ENCODE data around the gene SLC24A3. TPM values are rescaled to one million over a fixed set of nuclear protein-coding genes. Genes with fewer than 3 reads are reported as not detected.

SLC24A3 gene
- total RNA-seq, 4 donors from 2014 or later = 4.2 to 6.4 (median 5.6) TPM

- Histone ChIP-seq H3K27ac (no peak overlapping the region), H3K9me3 (peaks cover 8% of the 10 kb centered on the region), H3K4me1 (no peaks in the 10 kb centered on the region), H3K27me3 (no peaks in the 10 kb centered on the region), H3K4me3 (no peak overlapping the region), H3K36me3 (no peaks in the 10 kb centered on the region)
- DNase-seq (ENCODE audit: low spot score in 2 of 2) = no peak
- whole genome bisulfite sequencing = 91% methylated on average over 3 of the region's 3 CpGs
- no peak for TF ChIP-seq POLR2A (IDR thresholded peaks at IDR 0.05)
- TF ChIP-seq, protein P1, sequence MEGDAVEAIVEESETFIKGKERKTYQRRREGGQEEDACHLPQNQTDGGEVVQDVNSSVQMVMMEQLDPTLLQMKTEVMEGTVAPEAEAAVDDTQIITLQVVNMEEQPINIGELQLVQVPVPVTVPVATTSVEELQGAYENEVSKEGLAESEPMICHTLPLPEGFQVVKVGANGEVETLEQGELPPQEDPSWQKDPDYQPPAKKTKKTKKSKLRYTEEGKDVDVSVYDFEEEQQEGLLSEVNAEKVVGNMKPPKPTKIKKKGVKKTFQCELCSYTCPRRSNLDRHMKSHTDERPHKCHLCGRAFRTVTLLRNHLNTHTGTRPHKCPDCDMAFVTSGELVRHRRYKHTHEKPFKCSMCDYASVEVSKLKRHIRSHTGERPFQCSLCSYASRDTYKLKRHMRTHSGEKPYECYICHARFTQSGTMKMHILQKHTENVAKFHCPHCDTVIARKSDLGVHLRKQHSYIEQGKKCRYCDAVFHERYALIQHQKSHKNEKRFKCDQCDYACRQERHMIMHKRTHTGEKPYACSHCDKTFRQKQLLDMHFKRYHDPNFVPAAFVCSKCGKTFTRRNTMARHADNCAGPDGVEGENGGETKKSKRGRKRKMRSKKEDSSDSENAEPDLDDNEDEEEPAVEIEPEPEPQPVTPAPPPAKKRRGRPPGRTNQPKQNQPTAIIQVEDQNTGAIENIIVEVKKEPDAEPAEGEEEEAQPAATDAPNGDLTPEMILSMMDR (IDR thresholded peaks at IDR 0.05) = no peak
- TF ChIP-seq POLR2AphosphoS5 (IDR thresholded peaks at IDR 0.05) = no peak
- TF ChIP-seq EP300 (IDR thresholded peaks at IDR 0.05) = no peak
These were observed 90.3 kb downstream of the SLC24A3 start for GRCh38 chr20:19302714-19303113.

DNA sequence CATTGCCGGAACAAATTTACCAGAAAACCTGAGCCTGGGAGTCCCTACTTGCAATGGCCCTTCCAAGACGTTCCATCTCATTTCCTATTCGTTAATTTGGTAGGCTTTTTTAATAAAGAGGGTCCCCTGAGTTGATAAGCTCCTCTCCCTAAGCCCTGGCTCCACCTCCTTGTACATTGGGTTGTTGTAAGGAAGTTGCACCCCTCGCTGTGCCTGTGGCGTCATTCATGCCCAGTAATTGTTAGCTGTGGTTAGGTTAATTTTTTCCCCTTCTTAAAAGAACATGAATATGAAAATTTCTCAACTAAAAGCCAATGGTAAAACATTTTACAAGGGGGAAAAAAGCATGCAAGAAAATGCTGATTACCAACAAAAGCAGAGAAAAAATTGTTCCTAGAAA is 91.9 kb downstream of the SLC24A3 start:
- TF ChIP-seq EP300 (IDR thresholded peaks at IDR 0.05) (no peak), POLR2AphosphoS5 (IDR thresholded peaks at IDR 0.05) (no peak), POLR2A (IDR thresholded peaks at IDR 0.05) (no peak)
- TF ChIP-seq, protein P1 (IDR thresholded peaks at IDR 0.05) = no peak
- 78% methylated on average over 5 of the region's 5 CpGs for WGBS
- no peak for DNase-seq (ENCODE audit: low spot score in 2 of 2)

DNA sequence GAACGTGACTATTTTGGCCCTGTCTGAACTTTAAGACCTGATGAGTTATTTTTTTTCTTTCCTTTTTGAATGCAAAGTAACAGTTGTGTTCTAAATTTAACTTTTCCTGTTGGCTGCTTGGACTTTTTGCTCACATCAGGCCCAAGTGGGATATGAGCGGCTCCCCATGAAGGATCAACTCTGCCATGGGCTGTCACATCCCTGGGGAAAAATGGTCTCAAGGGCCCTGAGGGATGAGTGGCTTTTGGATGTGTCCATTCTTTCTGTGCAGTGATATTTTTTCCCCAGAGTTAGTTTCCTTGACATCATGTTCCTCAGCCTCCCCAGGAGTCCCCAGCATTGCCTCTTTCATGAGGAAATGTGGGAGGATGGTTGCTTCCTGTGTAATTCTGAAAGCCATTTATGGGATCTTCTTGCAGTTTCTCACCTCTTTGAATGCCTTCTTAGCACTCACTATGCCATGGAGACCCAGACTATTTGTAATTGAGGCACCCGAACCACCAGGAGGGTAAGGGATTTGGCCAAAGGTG is 92.5 kb downstream of the SLC24A3 start:
- DNase-seq (ENCODE audit: low spot score in 2 of 2) = no peak
- Histone ChIP-seq H3K27me3 (no peaks in the 10 kb centered on the region), H3K27ac (no peak overlapping the region), H3K9me3 (peaks cover 8% of the 10 kb centered on the region), H3K4me3 (no peak overlapping the region), H3K4me1 (no peaks in the 10 kb centered on the region), H3K36me3 (no peaks in the 10 kb centered on the region)
- no peak for TF ChIP-seq POLR2A (IDR thresholded peaks at IDR 0.05)
- no peak for TF ChIP-seq POLR2AphosphoS5 (IDR thresholded peaks at IDR 0.05)
- TF ChIP-seq, protein P1 (IDR thresholded peaks at IDR 0.05) = no peak
- no peak for TF ChIP-seq EP300 (IDR thresholded peaks at IDR 0.05)
- WGBS = 83% methylated on average over 3 of the region's 3 CpGs

More for the DNA sequence above, 91.9 kb downstream of the SLC24A3 start:
- no peaks in the 10 kb centered on the region for H3K36me3 ChIP-seq
- H3K27me3 ChIP-seq = no peaks in the 10 kb centered on the region
- H3K4me1 ChIP-seq = no peaks in the 10 kb centered on the region
- no peak overlapping the region for H3K27ac ChIP-seq
- no peak overlapping the region for H3K4me3 ChIP-seq
- peaks cover 8% of the 10 kb centered on the region for H3K9me3 ChIP-seq

DNA sequence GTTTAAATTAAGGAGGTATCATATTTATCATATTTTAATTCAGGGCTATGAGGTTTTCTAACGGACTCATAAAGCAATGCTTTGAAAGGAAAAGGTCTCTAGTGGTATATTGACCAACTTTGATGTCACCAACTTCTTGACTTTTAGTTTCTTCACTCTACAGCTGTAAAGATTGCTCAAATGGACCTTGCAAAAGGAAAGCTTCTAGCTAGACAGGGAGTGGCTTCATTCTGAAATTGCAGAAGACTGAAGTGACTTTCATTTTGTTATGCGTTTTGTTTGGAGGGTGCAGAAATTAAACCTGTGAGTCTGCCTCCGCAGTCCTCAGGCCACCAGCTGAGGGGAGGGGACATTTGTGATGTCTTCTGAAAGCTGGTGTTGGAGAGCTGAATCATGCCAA is 95.7 kb downstream of the SLC24A3 start:
- 76% methylated on average over 3 of the region's 3 CpGs for WGBS
- H3K4me3 ChIP-seq = no peak overlapping the region
- DNase-seq (ENCODE audit: low spot score in 2 of 2) = no peak
- H3K4me1 ChIP-seq = no peaks in the 10 kb centered on the region
- H3K27ac ChIP-seq = no peak overlapping the region
- no peak for TF ChIP-seq EP300 (IDR thresholded peaks at IDR 0.05)
- TF ChIP-seq, protein P1 (IDR thresholded peaks at IDR 0.05) = no peak
- no peak for TF ChIP-seq POLR2AphosphoS5 (IDR thresholded peaks at IDR 0.05)
- TF ChIP-seq POLR2A (IDR thresholded peaks at IDR 0.05) = no peak
- no peaks in the 10 kb centered on the region for H3K9me3 ChIP-seq
- no peaks in the 10 kb centered on the region for H3K27me3 ChIP-seq
- no peaks in the 10 kb centered on the region for H3K36me3 ChIP-seq

GRCh38 chr20:19310541-19310940 is 98.1 kb downstream of the SLC24A3 start:
- Histone ChIP-seq H3K27me3 (peaks cover 2% of the 10 kb centered on the region), H3K27ac (no peak overlapping the region), H3K4me3 (no peak overlapping the region), H3K4me1 (peaks cover 11% of the 10 kb centered on the region), H3K36me3 (no peaks in the 10 kb centered on the region), H3K9me3 (no peaks in the 10 kb centered on the region)
- WGBS = 92% methylated on average over 2 of the region's 2 CpGs
- TF ChIP-seq POLR2A (IDR thresholded peaks at IDR 0.05) (no peak), POLR2AphosphoS5 (IDR thresholded peaks at IDR 0.05) (no peak)
- DNase-seq (ENCODE audit: low spot score in 2 of 2) = no peak

Data from suprapubic skin (tissue), 4 donors.